T-cell (primary cell): Measurements from ENCODE around the gene RPTOR. TPM values are rescaled to one million over a fixed set of nuclear protein-coding genes. Genes with fewer than 3 reads are reported as not detected.

Experiments
- ATAC-seq, 4 experiments: fragments of 200-7000 bp in 3 of 4; fragments of 150-1000 bp in 1 of 4; cut with Tn5 transposase; replicated peaks in 1 of 4; 1 replicate in 3 of 4; 2 replicates in 1 of 4; pipeline ENCODE4 v1.10.0; 2021; ENCODE audit warnings: moderate library complexity in 3 of 4, mild to moderate bottlenecking in 2 of 4, moderate number of reproducible peaks in 1 of 4
- CTCF ChIA-PET, 2 donors: fragments of 300-600 bp; sonication (Branson Sonifier 250); formaldehyde crosslinking; loops; one replicate each; lab custom pipeline; 2022; ENCODE audit warnings: antibody characterized with exemption in 2 of 2; lab: Charles Lee
- POLR2A ChIA-PET, 2 donors: fragments of 300-600 bp; sonication (Branson Sonifier 250); formaldehyde crosslinking; loops; one replicate each; lab custom pipeline; 2022; ENCODE audit warnings: antibody characterized with exemption in 2 of 2; lab: Charles Lee
- DNase-seq, 35 experiments: peaks; one replicate each; pipeline versions ENCODE4 v3.0.0 to v3.0.0-alpha.2; 2013 to 2023
- H3K27ac ChIP-seq: one replicate; pipeline ENCODE4 v1.5.1; 2013; ENCODE audit warnings: low read length
- H3K27me3 ChIP-seq, 2 experiments: replicated peaks in 1 of 2; 1 replicate in 1 of 2; 2 replicates in 1 of 2; pipeline versions ENCODE4 v1.6.1 to v1.7.0; 2013; ENCODE audit warnings: low read length in 1 of 2, mixed read lengths in 1 of 2; ENCODE audit not compliant: control insufficient read depth in 2 of 2, insufficient read depth in 2 of 2; ENCODE audit errors: extremely low read depth in 1 of 2
- H3K36me3 ChIP-seq, 2 donors: 1 replicate in 1 of 2; 2 replicates in 1 of 2; pipeline versions ENCODE4 v1.6.1 to v1.7.0; 2013; ENCODE audit warnings: low read length in 1 of 2; ENCODE audit not compliant: control insufficient read depth in 2 of 2, insufficient read depth in 1 of 2; ENCODE audit errors: extremely low read depth in 1 of 2
- H3K4me1 ChIP-seq, 2 experiments: 1 replicate in 1 of 2; 2 replicates in 1 of 2; pipeline versions ENCODE4 v1.6.1 to v1.7.0; 2013; ENCODE audit warnings: low read length in 2 of 2, mixed read lengths in 1 of 2; ENCODE audit not compliant: insufficient read depth in 2 of 2, control insufficient read depth in 1 of 2; ENCODE audit errors: extremely low read depth in 1 of 2
- H3K4me3 ChIP-seq, 2 donors: 1 replicate in 1 of 2; 2 replicates in 1 of 2; pipeline versions ENCODE4 v1.5.1 to v1.7.0; 2013; ENCODE audit warnings: mild to moderate bottlenecking in 2 of 2, low read length in 1 of 2, moderate library complexity in 1 of 2; ENCODE audit not compliant: control insufficient read depth in 1 of 2; ENCODE audit errors: extremely low read depth in 1 of 2
- H3K9me3 ChIP-seq: 2 replicates; pipeline ENCODE4 v1.7.0; 2013
- H3K27ac Mint-ChIP-seq, 2 donors: one replicate each; pipeline ENCODE4 v1.8.0; 2020 to 2021; ENCODE audit warnings: mild to moderate bottlenecking in 2 of 2, mixed read lengths in 2 of 2
- H3K27me3 Mint-ChIP-seq, 2 donors: one replicate each; pipeline ENCODE4 v1.8.0; 2021 to 2022; ENCODE audit warnings: mixed read lengths in 2 of 2
- H3K36me3 Mint-ChIP-seq: one replicate; pipeline ENCODE4 v1.8.0; 2021; ENCODE audit warnings: mixed read lengths
- H3K4me1 Mint-ChIP-seq, 3 donors: one replicate each; pipeline ENCODE4 v1.8.0; 2020 to 2022; ENCODE audit warnings: mixed read lengths in 3 of 3, mild to moderate bottlenecking in 1 of 3
- H3K4me3 Mint-ChIP-seq, 3 donors: one replicate each; pipeline ENCODE4 v1.8.0; 2020 to 2022; ENCODE audit warnings: mild to moderate bottlenecking in 3 of 3, mixed read lengths in 3 of 3, moderate library complexity in 3 of 3
- H3K9me3 Mint-ChIP-seq, 3 donors: one replicate each; pipeline ENCODE4 v1.8.0; 2020 to 2022; ENCODE audit warnings: mixed read lengths in 3 of 3
- WGBS: methylation state at CpG from one replicate; pipeline ENCODE4 v1.1.5; 2013; ENCODE audit warnings: missing lambda C conversion rate; ENCODE audit not compliant: insufficient coverage; 5-methylcytosine and 5-hydroxymethylcytosine counted together
- total RNA-seq, 35 experiments: library from RNA in 6 of 35; stranded (reverse) in 6 of 35; fragments of 120-200 nt in 1 of 35; gene quantifications; one replicate each; pipeline versions ENCODE4 v1.2.1 to v1.2.4 and lab custom pipeline; 2013 to 2026

Gene RPTOR
- total RNA-seq, 5 donors from 2014 or later (not counting 1 experiment from before 2014, with no cell fraction given) = 59.4 to 76.8 (median 71.4) TPM

- ChIA-PET POLR2A (no interaction called here), CTCF (interaction anchor here in 1 of 2 donors (0.6 kb wide), 1 partner anchor 693 kb away, joined by 7 read pairs; no protein-coding TSS in a partner anchor)
- peaks cover 18% of the 10 kb centered on the region for H3K36me3 Mint-ChIP-seq
- no peak overlapping the region for H3K27ac Mint-ChIP-seq
- ATAC-seq (no peak), DNase-seq (no peak)
- no peak overlapping the region for H3K4me3 ChIP-seq
- H3K4me1 Mint-ChIP-seq = peaks cover 8 to 15% (median 11%) of the 10 kb centered on the region in 3 donors
- H3K9me3 ChIP-seq = no peaks in the 10 kb centered on the region
- 97% methylated on average over 39 of the region's 40 CpGs for WGBS
- no peak overlapping the region for H3K4me3 Mint-ChIP-seq
- H3K4me1 ChIP-seq = peaks cover 2 to 11% of the 10 kb centered on the region in 2 experiments
- peaks cover 28 to 39% of the 10 kb centered on the region in 2 donors for H3K36me3 ChIP-seq
- no peak overlapping the region for H3K27ac ChIP-seq
- no peaks in the 10 kb centered on the region for H3K9me3 Mint-ChIP-seq
- H3K27me3 ChIP-seq = peaks cover 2 to 22% of the 10 kb centered on the region in 2 experiments
- peaks cover 2 to 14% of the 10 kb centered on the region in 2 donors for H3K27me3 Mint-ChIP-seq
Measured at GRCh38 chr17:80999536-81000333, 455.1 kb downstream of the RPTOR start.

DNA sequence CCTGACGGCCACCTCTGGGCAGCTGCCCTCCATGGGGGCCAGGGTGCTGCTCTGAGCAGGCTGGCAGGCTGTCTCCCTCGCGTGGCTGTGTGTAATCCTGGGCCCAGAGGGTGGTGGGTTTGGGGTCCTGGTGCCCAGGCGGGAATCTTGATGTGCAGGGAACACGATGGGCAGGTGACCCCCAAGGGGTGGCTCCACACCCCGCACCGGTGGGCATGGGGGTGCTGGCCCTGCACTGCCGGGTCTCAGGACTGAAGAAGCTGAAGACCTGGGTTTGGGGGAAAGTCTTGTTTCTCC, 455.6 kb downstream of the RPTOR start:
- WGBS = 98% methylated on average over 7 of the region's 8 CpGs
- no peak overlapping the region for H3K4me3 Mint-ChIP-seq
- ChIA-PET CTCF (interaction anchor here in 1 of 2 donors (0.6 kb wide), 1 partner anchor 694 kb away, joined by 7 read pairs; no protein-coding TSS in a partner anchor), POLR2A (no interaction called here)
- H3K36me3 ChIP-seq = peaks cover 24 to 35% of the 10 kb centered on the region in 2 donors
- no peaks in the 10 kb centered on the region for H3K9me3 Mint-ChIP-seq
- no peak overlapping the region for H3K27ac Mint-ChIP-seq
- peaks cover 18% of the 10 kb centered on the region for H3K36me3 Mint-ChIP-seq
- H3K4me1 ChIP-seq = peaks cover 2 to 14% of the 10 kb centered on the region in 2 experiments
- DNase-seq = no peak
- no peaks in the 10 kb centered on the region for H3K9me3 ChIP-seq
- no peak for ATAC-seq
- no peak overlapping the region for H3K27ac ChIP-seq
- no peak overlapping the region for H3K4me3 ChIP-seq
- H3K4me1 Mint-ChIP-seq = peaks cover 12 to 17% (median 13%) of the 10 kb centered on the region in 3 donors
- H3K27me3 Mint-ChIP-seq = peaks cover 5 to 18% of the 10 kb centered on the region in 2 donors
- H3K27me3 ChIP-seq = peaks cover 2 to 27% of the 10 kb centered on the region in 2 experiments

GRCh38 chr17:81000631-81001357, 456.2 kb downstream of the RPTOR start:
- Histone ChIP-seq H3K27ac (no peak overlapping the region), H3K9me3 (no peaks in the 10 kb centered on the region), H3K4me1 (peaks cover 2 to 14% of the 10 kb centered on the region in 2 experiments), H3K36me3 (peaks cover 21 to 29% of the 10 kb centered on the region in 2 donors), H3K27me3 (peaks cover 2 to 33% of the 10 kb centered on the region in 2 experiments), H3K4me3 (no peak overlapping the region)
- POLR2A ChIA-PET = no interaction called here
- Mint-ChIP-seq H3K9me3 (no peaks in the 10 kb centered on the region), H3K27ac (no peak overlapping the region), H3K4me3 (no peak overlapping the region), H3K36me3 (peaks cover 13% of the 10 kb centered on the region), H3K4me1 (peaks cover 12 to 17% (median 13%) of the 10 kb centered on the region in 3 donors), H3K27me3 (peaks cover 5 to 19% of the 10 kb centered on the region in 2 donors)
- WGBS = 94% methylated on average over 17 of the region's 18 CpGs
- no peak for ATAC-seq
- DNase-seq = no peak
- CTCF ChIA-PET = interaction anchor here in 1 of 2 donors (0.6 kb wide), 1 partner anchor 695 kb away, joined by 7 read pairs; no protein-coding TSS in a partner anchor

DNA sequence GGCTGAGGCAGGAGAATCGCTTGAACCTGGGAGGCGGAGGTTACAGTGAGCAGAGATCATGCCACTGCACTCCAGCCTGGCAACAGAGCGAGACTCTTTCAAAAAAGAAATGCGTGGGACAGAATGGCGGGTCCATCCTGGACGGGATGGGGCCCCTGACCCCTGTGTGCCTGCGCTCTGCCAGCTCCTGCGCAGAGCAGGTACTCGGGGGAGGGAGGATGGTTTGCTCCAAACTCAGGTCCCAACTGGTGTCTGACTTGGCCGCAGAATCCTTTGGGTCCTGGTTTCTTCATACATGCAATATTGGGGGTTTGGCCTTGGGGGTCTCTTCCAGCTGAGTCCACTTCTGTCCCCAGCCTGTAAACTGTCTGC, 457.4 kb downstream of the RPTOR start:
- CTCF ChIA-PET = no interaction called here
- Histone ChIP-seq H3K9me3 (no peaks in the 10 kb centered on the region), H3K4me3 (no peak overlapping the region), H3K27ac (no peak overlapping the region), H3K36me3 (peaks cover 13 to 21% of the 10 kb centered on the region in 2 donors), H3K27me3 (peaks cover 2 to 39% of the 10 kb centered on the region in 2 experiments), H3K4me1 (peaks cover 2 to 14% of the 10 kb centered on the region in 2 experiments)
- Mint-ChIP-seq H3K36me3 (peaks cover 7% of the 10 kb centered on the region), H3K9me3 (no peaks in the 10 kb centered on the region), H3K4me1 (peaks cover 12 to 19% (median 13%) of the 10 kb centered on the region in 3 donors), H3K27ac (no peak overlapping the region), H3K27me3 (peaks cover 5 to 29% of the 10 kb centered on the region in 2 donors), H3K4me3 (peak overlapping the region in 1 of 3 donors; percentile 23)
- ATAC-seq (no peak), DNase-seq (no peak)
- 84% methylated on average over 10 of the region's 10 CpGs for WGBS
- POLR2A ChIA-PET = no interaction called here

DNA sequence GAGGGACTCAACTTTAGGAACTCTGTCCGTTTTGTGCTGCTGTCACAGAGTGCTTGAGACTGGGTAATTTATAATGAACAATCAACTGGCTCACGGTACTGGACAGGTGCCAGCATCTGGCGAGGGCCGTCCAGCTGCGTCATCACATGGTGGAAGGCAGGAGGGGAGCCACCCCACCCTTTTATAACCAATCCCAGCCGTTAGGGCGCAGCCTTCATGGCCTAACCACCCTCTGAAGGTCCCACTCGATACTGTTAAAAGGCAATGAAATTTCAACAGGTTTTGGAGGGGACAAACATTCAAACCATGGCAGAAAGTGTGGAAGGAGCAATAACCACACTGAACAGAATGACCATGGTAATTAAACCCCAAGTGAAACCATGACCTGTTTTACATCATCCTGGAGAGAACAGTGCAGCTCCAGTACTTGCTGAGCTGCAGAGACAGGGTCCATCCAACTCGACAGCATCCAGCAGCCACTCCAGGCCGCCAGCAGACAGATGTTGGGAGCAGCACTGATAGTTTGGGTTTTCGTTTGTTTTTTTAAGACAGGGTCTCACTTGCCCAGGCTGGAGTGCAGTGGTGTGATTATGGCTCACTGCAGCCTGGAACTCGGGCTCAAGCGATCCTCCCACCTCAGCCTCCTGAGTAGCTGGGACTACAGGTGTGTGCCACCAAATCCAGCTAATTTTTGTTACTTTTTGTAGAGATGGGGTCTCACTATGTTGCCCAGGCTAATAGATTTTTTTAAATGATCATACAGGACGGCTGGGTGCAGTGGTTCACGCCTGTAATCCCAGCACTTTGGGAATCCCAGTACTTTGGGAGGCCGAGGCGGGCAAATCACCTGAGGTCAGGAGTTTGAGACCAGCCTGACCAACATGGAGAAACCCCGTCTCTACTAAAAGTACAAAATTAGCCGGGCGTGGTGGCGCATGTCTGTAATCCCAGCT, 458.0 kb downstream of the RPTOR start:
- no peak for DNase-seq
- 76% methylated on average over 6 of the region's 21 CpGs for WGBS
- H3K4me1 Mint-ChIP-seq = peaks cover 12 to 19% (median 13%) of the 10 kb centered on the region in 3 donors
- Histone ChIP-seq H3K36me3 (peaks cover 8 to 14% of the 10 kb centered on the region in 2 donors), H3K4me1 (peaks cover 2 to 14% of the 10 kb centered on the region in 2 experiments), H3K27ac (no peak overlapping the region), H3K9me3 (no peaks in the 10 kb centered on the region), H3K4me3 (no peak overlapping the region), H3K27me3 (peaks cover 2 to 39% of the 10 kb centered on the region in 2 experiments)
- peaks cover 7% of the 10 kb centered on the region for H3K36me3 Mint-ChIP-seq
- peak overlapping the region in 2 of 3 donors; percentile 24 to 55 for H3K4me3 Mint-ChIP-seq
- H3K27me3 Mint-ChIP-seq = peaks cover 5 to 31% of the 10 kb centered on the region in 2 donors
- ChIA-PET CTCF (no interaction called here), POLR2A (no interaction called here)
- no peak for ATAC-seq
- H3K27ac Mint-ChIP-seq = no peak overlapping the region
- H3K9me3 Mint-ChIP-seq = no peaks in the 10 kb centered on the region
